Measurements from ENCODE around the gene ITGA1. TPM values are rescaled to one million over a fixed set of nuclear protein-coding genes. Genes with fewer than 3 reads are reported as not detected.
"Not testable (repeated sequence)": the region's sequence is repeated elsewhere in the genome, so short reads cannot be mapped to it uniquely, and the experiment has no call there.

ITGA1 gene
- total RNA-seq, 2 experiments from 2014 or later: not detected

DNA sequence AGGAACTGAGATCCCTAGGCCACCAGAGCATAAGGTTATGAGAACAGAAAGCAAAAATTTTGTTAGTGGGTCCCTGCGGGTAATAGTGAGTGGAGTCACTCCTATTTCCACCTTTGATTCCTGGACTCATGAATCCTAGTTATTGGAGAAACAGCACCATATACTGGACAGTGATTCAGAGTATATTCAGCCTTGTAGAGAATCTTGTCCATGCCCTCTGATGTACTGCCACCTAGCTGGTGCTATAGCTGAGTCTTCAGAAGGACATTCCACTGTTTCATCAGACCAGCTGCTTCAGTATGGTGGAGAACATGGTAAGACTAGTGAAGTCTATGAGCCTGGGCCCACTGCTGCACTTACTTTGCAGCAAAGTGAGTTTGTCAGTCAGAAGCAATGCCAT is 176.4 kb downstream of the ITGA1 start:
- no peak overlapping the region for H2AFZ ChIP-seq (ENCODE audit: low read length)
- H3K4me3 ChIP-seq (ENCODE audit: low read depth, low read length, poor library complexity, severe bottlenecking): no peak overlapping the region
- no peaks in the 10 kb centered on the region for H3K4me1 ChIP-seq (ENCODE audit: insufficient read depth, low read length, poor library complexity, severe bottlenecking)
- H3K36me3 ChIP-seq (ENCODE audit: insufficient read depth, low read length): no peaks in the 10 kb centered on the region
- TF ChIP-seq, protein P1, sequence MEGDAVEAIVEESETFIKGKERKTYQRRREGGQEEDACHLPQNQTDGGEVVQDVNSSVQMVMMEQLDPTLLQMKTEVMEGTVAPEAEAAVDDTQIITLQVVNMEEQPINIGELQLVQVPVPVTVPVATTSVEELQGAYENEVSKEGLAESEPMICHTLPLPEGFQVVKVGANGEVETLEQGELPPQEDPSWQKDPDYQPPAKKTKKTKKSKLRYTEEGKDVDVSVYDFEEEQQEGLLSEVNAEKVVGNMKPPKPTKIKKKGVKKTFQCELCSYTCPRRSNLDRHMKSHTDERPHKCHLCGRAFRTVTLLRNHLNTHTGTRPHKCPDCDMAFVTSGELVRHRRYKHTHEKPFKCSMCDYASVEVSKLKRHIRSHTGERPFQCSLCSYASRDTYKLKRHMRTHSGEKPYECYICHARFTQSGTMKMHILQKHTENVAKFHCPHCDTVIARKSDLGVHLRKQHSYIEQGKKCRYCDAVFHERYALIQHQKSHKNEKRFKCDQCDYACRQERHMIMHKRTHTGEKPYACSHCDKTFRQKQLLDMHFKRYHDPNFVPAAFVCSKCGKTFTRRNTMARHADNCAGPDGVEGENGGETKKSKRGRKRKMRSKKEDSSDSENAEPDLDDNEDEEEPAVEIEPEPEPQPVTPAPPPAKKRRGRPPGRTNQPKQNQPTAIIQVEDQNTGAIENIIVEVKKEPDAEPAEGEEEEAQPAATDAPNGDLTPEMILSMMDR (conservative IDR thresholded peaks at IDR 0.05; ENCODE audit: low read length): no peak
- H3K9me2 ChIP-seq (ENCODE audit: insufficient read depth, low read length): no peaks in the 10 kb centered on the region
- DNase-seq (ENCODE audit: low spot score): no peak
- H4K20me1 ChIP-seq (ENCODE audit: insufficient read depth, low read length): no peaks in the 10 kb centered on the region
- no peaks in the 10 kb centered on the region for H3K9me3 ChIP-seq (ENCODE audit: low read length)
- intact Hi-C loops (cut with micrococcal nuclease; ENCODE audit: unreplicated experiment): no loop called here
- no peak overlapping the region for H3K27ac ChIP-seq (ENCODE audit: low read depth, low read length, poor library complexity, severe bottlenecking)
- H3K79me2 ChIP-seq (ENCODE audit: insufficient read depth, low read depth, low read length): no peaks in the 10 kb centered on the region
- H3K4me2 ChIP-seq (ENCODE audit: low read length): no peak overlapping the region
- POLR2A ChIA-PET: interaction anchor here (0.7 kb wide), 1 partner anchor 423 kb away, joined by 3 read pairs; no protein-coding TSS in a partner anchor
- CTCF ChIA-PET (ENCODE audit: unreplicated experiment): no interaction called here
- BruUV-seq (replicated peaks): no TSS peak

DNA sequence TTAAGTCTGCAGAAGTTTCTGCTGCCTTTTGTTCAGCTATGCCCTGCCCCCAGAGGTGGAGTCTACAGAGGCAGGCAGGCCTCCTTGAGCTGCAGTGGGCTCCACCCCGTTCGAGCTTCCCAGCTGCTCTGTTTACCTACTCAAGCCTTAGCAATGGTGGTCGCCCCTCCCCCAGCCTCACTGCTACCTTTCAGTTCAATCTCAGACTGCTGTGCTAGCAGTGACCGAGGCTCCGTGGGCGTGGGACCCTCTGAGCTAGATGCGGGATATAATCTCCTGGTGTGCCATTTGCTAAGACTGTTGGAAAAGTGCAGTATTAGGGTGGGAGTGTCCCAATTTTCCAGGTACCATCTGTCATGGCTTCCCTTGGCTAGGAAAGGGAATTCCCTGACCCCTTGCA is 188.4 kb downstream of the ITGA1 start:
- intact Hi-C loops (cut with micrococcal nuclease; ENCODE audit: unreplicated experiment); H3K36me3 ChIP-seq (ENCODE audit: insufficient read depth, low read length); H3K4me2 ChIP-seq (ENCODE audit: low read length); H3K79me2 ChIP-seq (ENCODE audit: insufficient read depth, low read depth, low read length); CTCF ChIA-PET (ENCODE audit: unreplicated experiment); H3K9me3 ChIP-seq (ENCODE audit: low read length); BruUV-seq (replicated peaks); H3K9me2 ChIP-seq (ENCODE audit: insufficient read depth, low read length); H3K4me3 ChIP-seq (ENCODE audit: low read depth, low read length, poor library complexity, severe bottlenecking); H4K20me1 ChIP-seq (ENCODE audit: insufficient read depth, low read length); DNase-seq (ENCODE audit: low spot score); POLR2A ChIA-PET; H3K27ac ChIP-seq (ENCODE audit: low read depth, low read length, poor library complexity, severe bottlenecking); H2AFZ ChIP-seq (ENCODE audit: low read length); H3K4me1 ChIP-seq (ENCODE audit: insufficient read depth, low read length, poor library complexity, severe bottlenecking): not testable (repeated sequence)

DNA sequence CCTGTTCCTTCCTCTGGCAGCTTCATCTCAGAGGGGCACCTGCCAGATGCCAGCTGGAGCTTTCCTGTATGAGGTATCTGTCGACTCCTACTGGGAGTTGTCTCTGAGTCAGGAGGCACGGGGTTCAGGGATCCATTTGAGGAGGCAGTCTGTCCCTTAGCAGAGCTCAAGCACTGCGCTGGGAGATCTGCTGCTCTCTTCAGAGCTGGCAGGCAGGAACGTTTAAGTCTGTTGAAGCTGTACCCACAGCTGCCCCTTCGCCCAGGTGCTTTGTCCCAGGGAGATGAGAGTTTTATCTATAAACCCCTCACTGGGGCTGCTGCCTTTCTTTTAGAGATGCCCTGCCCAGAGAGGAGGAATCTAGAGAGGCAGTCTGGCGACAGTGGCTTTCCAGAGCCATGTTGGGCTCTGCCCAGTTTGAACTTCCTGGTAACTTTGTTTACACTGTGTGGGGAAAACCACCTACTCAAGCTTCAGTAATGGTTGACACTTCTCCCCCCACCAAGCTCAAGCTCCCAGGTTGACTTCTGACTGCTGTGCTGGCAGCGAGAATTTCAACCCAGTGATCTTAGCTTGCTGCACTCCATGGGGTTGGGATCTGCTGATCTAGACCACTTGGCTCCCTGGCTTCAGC is 189.7 kb downstream of the ITGA1 start:
- no peak overlapping the region for H3K27ac ChIP-seq (ENCODE audit: low read depth, low read length, poor library complexity, severe bottlenecking)
- H3K9me3 ChIP-seq (ENCODE audit: low read length): no peaks in the 10 kb centered on the region
- no peaks in the 10 kb centered on the region for H3K36me3 ChIP-seq (ENCODE audit: insufficient read depth, low read length)
- ChIA-PET POLR2A (interaction anchor here (0.6 to 0.9 kb wide), 3 partner anchors 21 to 185 kb away, joined by 3 to 7 read pairs (median 6); no protein-coding TSS in a partner anchor), CTCF (ENCODE audit: unreplicated experiment) (no interaction called here)
- BruUV-seq (replicated peaks): no TSS peak
- no peaks in the 10 kb centered on the region for H4K20me1 ChIP-seq (ENCODE audit: insufficient read depth, low read length)
- H3K4me2 ChIP-seq (ENCODE audit: low read length): no peak overlapping the region
- H3K9me2 ChIP-seq (ENCODE audit: insufficient read depth, low read length): no peaks in the 10 kb centered on the region
- TF ChIP-seq, protein P1 (conservative IDR thresholded peaks at IDR 0.05; ENCODE audit: low read length): no peak
- TF ChIP-seq EZH2phosphoT487 (IDR thresholded peaks at IDR 0.05; ENCODE audit: borderline replicate concordance, low read depth, low read length): no peak
- no peak for DNase-seq (ENCODE audit: low spot score)
- no peaks in the 10 kb centered on the region for H3K79me2 ChIP-seq (ENCODE audit: insufficient read depth, low read depth, low read length)
- no peaks in the 10 kb centered on the region for H3K4me1 ChIP-seq (ENCODE audit: insufficient read depth, low read length, poor library complexity, severe bottlenecking)
- intact Hi-C loops (cut with micrococcal nuclease; ENCODE audit: unreplicated experiment): no loop called here
- no peak overlapping the region for H3K4me3 ChIP-seq (ENCODE audit: low read depth, low read length, poor library complexity, severe bottlenecking)
- H2AFZ ChIP-seq (ENCODE audit: low read length): no peak overlapping the region

Measured in OCI-LY7 (cell line).